22Rv1 (cell line): ENCODE data around the gene LCMT1.

Experiments
- CTCF ChIP-seq: fragments of 450-650 bp; IDR thresholded peaks from 2 replicates; pipeline ENCODE4 v1.5.1; 2017; ENCODE audit warnings: mild to moderate bottlenecking
- ZFX ChIP-seq: fragments of 450-650 bp; IDR thresholded peaks from 2 replicates; pipeline ENCODE4 v1.6.1; 2017; ENCODE audit warnings: antibody characterized with exemption, borderline replicate concordance

- TF ChIP-seq CTCF (no peak), ZFX (no peak)
These were observed 31.0 kb upstream of the LCMT1 start for GRCh38 chr16:25080420-25081131.
